Psoas muscle (tissue), 8 donors: ENCODE data around the gene THAP5. TPM values are rescaled to one million over a fixed set of nuclear protein-coding genes. Genes with fewer than 3 reads are reported as not detected.

Source experiments
- ATAC-seq, 4 donors: fragments of 200-7000 bp; cut with Tn5 transposase; one replicate each; pipeline ENCODE4 v1.9.1; 2020; ENCODE audit warnings: moderate library complexity in 3 of 4, mild to moderate bottlenecking in 2 of 4
- DNase-seq, 2 donors: peaks; one replicate each; pipeline ENCODE4 v3.0.0-alpha.2; 2020
- H3K27ac ChIP-seq: fragments of 200-600 bp; one replicate; pipeline ENCODE4 v1.8.0; 2022
- H3K27me3 ChIP-seq, 3 donors: fragments of 200-600 bp in 1 of 3; one replicate each; pipeline versions ENCODE4 v1.6.1 to v1.8.0; 2013 to 2022; ENCODE audit warnings: low read length in 2 of 3, mild to moderate bottlenecking in 2 of 3, moderate library complexity in 1 of 3; ENCODE audit not compliant: insufficient read depth in 3 of 3
- H3K36me3 ChIP-seq, 2 donors: fragments of 200-600 bp in 1 of 2; one replicate each; pipeline versions ENCODE4 v1.6.1 to v1.8.0; 2013 to 2022; ENCODE audit warnings: low read depth in 1 of 2, mild to moderate bottlenecking in 1 of 2, moderate library complexity in 1 of 2; ENCODE audit not compliant: insufficient read depth in 1 of 2
- H3K4me1 ChIP-seq: fragments of 200-600 bp; one replicate; pipeline ENCODE4 v1.8.0; 2022
- H3K4me3 ChIP-seq: fragments of 200-600 bp; one replicate; pipeline ENCODE4 v1.8.0; 2022; ENCODE audit warnings: mild to moderate bottlenecking
- H3K9me3 ChIP-seq: fragments of 200-600 bp; one replicate; pipeline ENCODE4 v1.8.0; 2022
- CTCF ChIP-seq: fragments of 200-600 bp; IDR thresholded peaks from one replicate; pipeline ENCODE4 v1.8.0; 2022; ENCODE audit warnings: antibody characterized with exemption
- WGBS, 3 donors: extraction: QIAGEN DNeasy Blood & Tissue Kit; methylation state at CpG; one replicate each; pipeline versions ENCODE4 v1.1.6 to v1.1.7; 2013; 5-methylcytosine and 5-hydroxymethylcytosine counted together
- intact Hi-C, 2 donors: fragments of 100-400 bp; cut with DNase I; formaldehyde crosslinking; loops; one replicate each; pipeline versions ENCODE4 v1.11.0 to v1.14.2; 2022
- polyA plus RNA-seq, 3 donors: library from polyadenylated mRNA; stranded (reverse); fragments of 200-250 nt; gene quantifications; one replicate each; pipeline ENCODE4 v1.2.3, GENCODE V29; 2013
- total RNA-seq, 4 donors: library from RNA; stranded (reverse); fragmentation: NEBNext Ultra II Directional in 2 of 4; extraction: Animal tissue kit (Norgen Biotek cat#: 25700) in 2 of 4; gene quantifications; one replicate each; pipeline versions ENCODE4 v1.2.1 to v1.2.4, GENCODE V29; 2021 to 2023
- donor health status: healthy with polysubstance abuse.
- donor health status: DM: no; HTN: no; CAD: no; lungs with moderate emphysema.
- donor health status: Bipolar disorder and iron deficiency.
- donor health status: healthy.
- donor health status: DM: yes; HTN: yes; CAD: no.
- donor health status: DM: no; HTN: no; CAD: no.
- donor health status: DM: no; HTN: no; CAD: no.
- donor health status: DM: yes; HTN: yes; CAD: no.

The THAP5 gene
- total and polyA plus RNA-seq, 7 donors = 10.2 to 40.3 (median 26.0) TPM

DNA sequence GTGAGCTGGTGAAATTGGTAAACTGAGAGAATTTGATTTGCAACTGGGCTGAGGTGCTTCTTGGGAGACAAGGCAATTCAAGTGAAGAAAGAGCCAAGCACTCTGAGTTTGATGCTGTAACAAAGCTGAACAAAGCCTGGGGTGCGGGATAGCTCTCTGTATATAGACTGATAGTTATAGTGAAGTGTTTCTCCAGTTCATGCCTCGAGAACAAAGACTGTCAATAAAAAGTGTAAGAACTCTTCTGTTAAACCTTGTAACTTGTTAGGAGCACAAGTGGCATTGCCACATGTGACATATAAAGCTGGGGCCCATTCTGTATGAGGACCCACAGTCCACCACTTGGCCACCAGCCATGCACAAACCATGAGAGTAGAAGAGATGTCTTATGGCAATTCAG is 32.3 kb downstream of the THAP5 start:
- TF ChIP-seq CTCF = no peak
- ATAC-seq (no peak), DNase-seq (no peak)
- Histone ChIP-seq H3K4me3 (no peak overlapping the region), H3K27me3 (no peaks in the 10 kb centered on the region), H3K4me1 (no peaks in the 10 kb centered on the region), H3K27ac (no peak overlapping the region), H3K9me3 (no peaks in the 10 kb centered on the region), H3K36me3 (no peaks in the 10 kb centered on the region)
- intact Hi-C loops = no loop called here
- 83 to 88% (median 85%) methylated on average over 2 of the region's 2 CpGs for WGBS, 3 donors

DNA sequence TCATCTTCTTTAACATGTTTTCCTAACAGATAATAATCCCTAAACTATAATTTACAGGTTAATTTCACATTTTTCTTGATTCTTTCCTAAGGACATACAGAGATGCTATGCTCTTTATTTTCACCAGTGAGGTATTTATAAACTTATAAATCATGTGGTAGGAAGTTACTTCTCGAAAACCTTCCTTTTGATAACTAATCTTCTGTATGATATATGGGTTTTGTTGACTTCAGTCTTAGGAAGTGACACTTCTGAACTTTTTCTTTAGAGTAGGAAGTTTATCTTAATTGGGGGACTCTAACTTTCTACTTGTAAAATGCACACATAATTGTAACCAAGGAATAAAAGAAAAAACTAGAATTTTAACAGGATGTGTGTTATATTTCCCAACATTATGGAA is 33.8 kb downstream of the THAP5 start:
- ATAC-seq = no peak
- WGBS, 3 donors = 65 to 79% (median 71%) methylated on average over 1 of the region's 1 CpG
- intact Hi-C loops = no loop called here
- TF ChIP-seq CTCF = no peak
- Histone ChIP-seq H3K9me3 (no peaks in the 10 kb centered on the region), H3K4me1 (no peaks in the 10 kb centered on the region), H3K4me3 (no peak overlapping the region), H3K27ac (no peak overlapping the region), H3K36me3 (no peaks in the 10 kb centered on the region), H3K27me3 (no peaks in the 10 kb centered on the region)
- no peak for DNase-seq

DNA sequence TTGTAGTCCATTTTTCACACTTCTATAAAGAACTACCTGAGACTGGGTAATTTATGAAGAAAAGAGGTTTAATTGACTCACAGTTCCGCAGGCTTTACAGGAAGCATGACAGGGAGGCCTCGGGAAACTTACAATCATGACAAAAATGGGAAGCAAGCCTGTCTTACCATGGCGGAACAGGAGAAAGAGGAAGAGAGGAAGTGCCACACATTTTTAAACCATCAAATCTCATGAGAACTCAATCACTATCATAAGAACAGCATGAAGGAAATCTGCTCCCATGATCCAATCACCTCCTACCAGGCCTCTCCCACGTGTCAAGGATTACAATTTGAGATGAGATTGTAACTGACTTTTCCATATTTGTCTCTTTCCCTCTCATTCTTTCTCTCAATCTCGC is 34.2 kb downstream of the THAP5 start:
- no peak for TF ChIP-seq CTCF
- DNase-seq (no peak), ATAC-seq (no peak)
- Histone ChIP-seq H3K4me3 (no peak overlapping the region), H3K27ac (no peak overlapping the region), H3K27me3 (no peaks in the 10 kb centered on the region), H3K9me3 (no peaks in the 10 kb centered on the region), H3K36me3 (no peaks in the 10 kb centered on the region), H3K4me1 (no peaks in the 10 kb centered on the region)
- intact Hi-C loops = no loop called here
- 51 to 70% (median 66%) methylated on average over 5 of the region's 5 CpGs for WGBS, 3 donors

GRCh38 chr7:108533712-108534111 is 35.8 kb downstream of the THAP5 start:
- Histone ChIP-seq H3K27ac (no peak overlapping the region), H3K27me3 (no peaks in the 10 kb centered on the region), H3K4me1 (no peaks in the 10 kb centered on the region), H3K9me3 (no peaks in the 10 kb centered on the region), H3K4me3 (no peak overlapping the region), H3K36me3 (no peaks in the 10 kb centered on the region)
- ATAC-seq (no peak), DNase-seq (no peak)
- TF ChIP-seq CTCF = no peak
- 97 to 99% (median 97%) methylated on average over 3 of the region's 3 CpGs for WGBS, 3 donors
- intact Hi-C loops = no loop called here

DNA sequence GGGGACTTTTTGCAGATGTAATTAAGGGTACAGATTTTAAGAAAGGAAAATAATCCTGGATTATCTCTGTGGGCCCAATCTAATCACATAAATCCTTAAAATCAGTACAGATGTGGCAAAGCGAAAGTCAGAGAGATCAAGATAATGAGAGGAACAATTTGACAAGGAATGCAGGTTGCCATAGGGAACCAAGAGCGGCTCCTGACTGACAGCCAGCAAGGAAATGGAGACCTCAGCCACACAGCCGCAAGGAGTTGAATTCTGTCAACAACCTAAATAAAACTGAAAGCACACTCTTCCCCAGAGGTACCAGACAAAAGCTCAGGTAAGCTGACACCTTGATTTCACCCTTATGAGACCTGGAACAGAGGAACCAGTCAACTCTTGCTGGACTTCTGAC is 40.2 kb downstream of the THAP5 start:
- Histone ChIP-seq H3K4me1 (peaks cover 8% of the 10 kb centered on the region), H3K27ac (no peak overlapping the region), H3K9me3 (no peaks in the 10 kb centered on the region), H3K36me3 (no peaks in the 10 kb centered on the region), H3K4me3 (no peak overlapping the region), H3K27me3 (no peaks in the 10 kb centered on the region)
- intact Hi-C loops = no loop called here
- ATAC-seq = no peak
- DNase-seq = no peak
- TF ChIP-seq CTCF = no peak
- 78 to 83% (median 79%) methylated on average over 3 of the region's 3 CpGs for WGBS, 3 donors
